ENCODE data around the gene LRRC74B. TPM values are rescaled to one million over a fixed set of nuclear protein-coding genes. Genes with fewer than 3 reads are reported as not detected.

The LRRC74B gene
- total and polyA plus RNA-seq, 2 donors (not counting 1 experiment from before 2014, with no cell fraction given) = not detected

DNA sequence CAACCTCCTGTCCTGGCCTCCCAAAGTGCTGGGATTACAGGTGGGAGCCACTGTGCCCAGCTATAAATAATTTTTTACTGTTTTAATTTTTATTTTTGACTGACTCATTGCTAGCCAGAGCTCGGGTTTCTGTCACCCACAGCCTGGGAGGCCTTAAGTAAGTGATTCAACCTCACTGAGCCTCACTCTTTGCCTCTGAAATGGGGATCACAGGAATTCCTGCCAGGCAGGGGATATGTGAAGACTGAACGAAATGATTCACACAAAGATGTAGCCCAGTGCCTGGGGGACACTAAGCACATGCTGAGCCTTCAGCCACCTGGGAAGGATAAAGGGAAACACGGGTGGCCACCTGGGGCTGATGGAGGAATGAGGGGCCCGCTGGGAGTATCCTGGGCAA is 3.8 kb upstream of the LRRC74B start:
- Histone ChIP-seq H3K4me3 (replicated peaks in 1 of 4; ENCODE audit: control extremely low read depth in 1 of 4, insufficient read depth in 1 of 4, low read depth in 3 of 4, low read length in 4 of 4) (no peak overlapping the region), H2AFZ (ENCODE audit: low read length) (no peak overlapping the region), H3K9ac (ENCODE audit: insufficient read depth, low read length) (no peak overlapping the region), H3K4me2 (ENCODE audit: extremely low read depth, insufficient read depth, low read length) (no peak overlapping the region), H3K4me1 (ENCODE audit: control insufficient read depth, extremely low read depth, insufficient read depth, low read length) (peaks cover 41% of the 10 kb centered on the region), H3K27me3 (ENCODE audit: control insufficient read depth, insufficient read depth, low read length) (no peaks in the 10 kb centered on the region), H3K27ac (ENCODE audit: insufficient read depth, low read length) (no peak overlapping the region), H4K20me1 (ENCODE audit: control insufficient read depth, extremely low read depth, insufficient read depth, low read length) (no peaks in the 10 kb centered on the region), H3K79me2 (ENCODE audit: control insufficient read depth, insufficient read depth, low read length) (no peaks in the 10 kb centered on the region), H3K36me3 (ENCODE audit: control insufficient read depth, insufficient read depth, low read length) (no peaks in the 10 kb centered on the region), H3K9me3 (ENCODE audit: control insufficient read depth, insufficient read depth, low read depth, low read length) (no peaks in the 10 kb centered on the region)
- peak; percentile 34 to 68 for DNase-seq (ENCODE audit: low read depth in 2 of 2)
- TF ChIP-seq CTCF (conservative IDR thresholded peaks at IDR 0.05 in 1 of 2, IDR thresholded peaks at IDR 0.05 in 1 of 2; ENCODE audit: low read depth in 1 of 2, low read length in 2 of 2) = no peak
- no peak for TF ChIP-seq EZH2 (IDR thresholded peaks at IDR 0.05; ENCODE audit: low read length, missing control alignments)

DNA sequence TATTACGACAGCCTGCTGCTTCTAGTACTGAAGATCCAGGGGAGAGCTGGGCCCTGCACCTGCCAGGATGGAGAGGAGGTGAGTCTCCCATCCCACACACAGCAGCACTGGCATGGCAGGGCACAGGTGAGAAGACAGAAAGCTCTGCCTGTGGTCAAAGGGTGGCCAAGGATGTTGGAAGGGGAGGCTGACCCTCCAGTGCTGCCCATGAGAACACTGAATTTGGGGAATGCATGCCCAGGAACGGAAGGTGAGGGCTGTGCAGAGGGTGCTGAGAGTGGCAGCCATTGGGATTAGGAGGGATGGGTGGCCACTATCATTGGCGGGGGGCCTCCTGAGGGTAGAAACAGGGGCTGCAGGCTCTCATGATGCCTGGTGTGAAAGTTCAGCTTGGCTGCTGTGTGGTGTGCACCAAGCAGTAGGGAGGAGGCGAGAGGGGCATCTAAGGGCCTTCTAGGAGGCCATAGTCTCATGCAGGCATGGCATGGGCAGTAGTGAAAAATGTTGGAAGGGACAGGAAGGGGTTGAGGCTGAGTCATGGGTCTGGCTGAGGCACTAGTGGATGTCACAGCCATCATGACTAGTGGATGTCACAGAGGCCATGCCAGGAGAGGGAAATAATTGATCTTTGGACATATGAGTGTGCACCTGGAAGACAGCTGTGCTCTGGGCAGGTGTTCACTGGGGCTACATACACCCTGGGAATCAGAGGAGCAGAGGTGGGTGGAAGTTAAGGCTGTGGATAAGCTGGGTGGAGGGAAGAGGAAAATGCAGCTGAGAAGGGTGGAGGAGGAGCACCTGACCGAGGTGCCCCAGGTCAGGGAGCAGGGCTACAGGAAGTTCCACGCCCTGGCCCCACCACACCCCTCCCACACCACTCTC is 2.5 kb upstream of the LRRC74B start:
- TF ChIP-seq CTCF (conservative IDR thresholded peaks at IDR 0.05 in 1 of 2, IDR thresholded peaks at IDR 0.05 in 1 of 2; ENCODE audit: low read depth in 1 of 2, low read length in 2 of 2) (no peak), EZH2 (IDR thresholded peaks at IDR 0.05; ENCODE audit: low read length, missing control alignments) (no peak)
- no peaks in the 10 kb centered on the region for H3K27me3 ChIP-seq (ENCODE audit: control insufficient read depth, insufficient read depth, low read length)
- H3K4me2 ChIP-seq (ENCODE audit: extremely low read depth, insufficient read depth, low read length) = no peak overlapping the region
- H3K4me3 ChIP-seq (replicated peaks in 1 of 4; ENCODE audit: control extremely low read depth in 1 of 4, insufficient read depth in 1 of 4, low read depth in 3 of 4, low read length in 4 of 4) = no peak overlapping the region
- no peaks in the 10 kb centered on the region for H3K79me2 ChIP-seq (ENCODE audit: control insufficient read depth, insufficient read depth, low read length)
- H2AFZ ChIP-seq (ENCODE audit: low read length) = no peak overlapping the region
- DNase-seq (ENCODE audit: low read depth in 2 of 2) = no peak
- H3K9me3 ChIP-seq (ENCODE audit: control insufficient read depth, insufficient read depth, low read depth, low read length) = no peaks in the 10 kb centered on the region
- H3K27ac ChIP-seq (ENCODE audit: insufficient read depth, low read length) = no peak overlapping the region
- no peaks in the 10 kb centered on the region for H3K36me3 ChIP-seq (ENCODE audit: control insufficient read depth, insufficient read depth, low read length)
- H4K20me1 ChIP-seq (ENCODE audit: control insufficient read depth, extremely low read depth, insufficient read depth, low read length) = no peaks in the 10 kb centered on the region
- peaks cover 35% of the 10 kb centered on the region for H3K4me1 ChIP-seq (ENCODE audit: control insufficient read depth, extremely low read depth, insufficient read depth, low read length)
- H3K9ac ChIP-seq (ENCODE audit: insufficient read depth, low read length) = no peak overlapping the region

- TF ChIP-seq CTCF (conservative IDR thresholded peaks at IDR 0.05 in 1 of 2, IDR thresholded peaks at IDR 0.05 in 1 of 2; ENCODE audit: low read depth in 1 of 2, low read length in 2 of 2) = no peak
- no peak for TF ChIP-seq EZH2 (IDR thresholded peaks at IDR 0.05; ENCODE audit: low read length, missing control alignments)
Measured at GRCh38 chr22:21043860-21044535, 1.7 kb upstream of the LRRC74B start.

More at GRCh38 chr22:21043860-21044535, 1.7 kb upstream of the LRRC74B start:
- Histone ChIP-seq H3K4me1 (ENCODE audit: control insufficient read depth, extremely low read depth, insufficient read depth, low read length) (peaks cover 30% of the 10 kb centered on the region), H3K27ac (ENCODE audit: insufficient read depth, low read length) (peak overlapping the region; percentile 93), H2AFZ (ENCODE audit: low read length) (no peak overlapping the region), H3K4me2 (ENCODE audit: extremely low read depth, insufficient read depth, low read length) (no peak overlapping the region), H3K79me2 (ENCODE audit: control insufficient read depth, insufficient read depth, low read length) (no peaks in the 10 kb centered on the region), H3K4me3 (replicated peaks in 1 of 4; ENCODE audit: control extremely low read depth in 1 of 4, insufficient read depth in 1 of 4, low read depth in 3 of 4, low read length in 4 of 4) (peak overlapping the region in 1 of 4 experiments; percentile 36), H3K9me3 (ENCODE audit: control insufficient read depth, insufficient read depth, low read depth, low read length) (no peaks in the 10 kb centered on the region), H3K9ac (ENCODE audit: insufficient read depth, low read length) (peak overlapping the region; percentile 31), H3K36me3 (ENCODE audit: control insufficient read depth, insufficient read depth, low read length) (no peaks in the 10 kb centered on the region), H3K27me3 (ENCODE audit: control insufficient read depth, insufficient read depth, low read length) (no peaks in the 10 kb centered on the region), H4K20me1 (ENCODE audit: control insufficient read depth, extremely low read depth, insufficient read depth, low read length) (no peaks in the 10 kb centered on the region)
- DNase-seq (ENCODE audit: low read depth in 2 of 2) = no peak

Data from fibroblast of lung (primary cell).